ENCODE data around the gene PRSS38.

Gene PRSS38

DNA sequence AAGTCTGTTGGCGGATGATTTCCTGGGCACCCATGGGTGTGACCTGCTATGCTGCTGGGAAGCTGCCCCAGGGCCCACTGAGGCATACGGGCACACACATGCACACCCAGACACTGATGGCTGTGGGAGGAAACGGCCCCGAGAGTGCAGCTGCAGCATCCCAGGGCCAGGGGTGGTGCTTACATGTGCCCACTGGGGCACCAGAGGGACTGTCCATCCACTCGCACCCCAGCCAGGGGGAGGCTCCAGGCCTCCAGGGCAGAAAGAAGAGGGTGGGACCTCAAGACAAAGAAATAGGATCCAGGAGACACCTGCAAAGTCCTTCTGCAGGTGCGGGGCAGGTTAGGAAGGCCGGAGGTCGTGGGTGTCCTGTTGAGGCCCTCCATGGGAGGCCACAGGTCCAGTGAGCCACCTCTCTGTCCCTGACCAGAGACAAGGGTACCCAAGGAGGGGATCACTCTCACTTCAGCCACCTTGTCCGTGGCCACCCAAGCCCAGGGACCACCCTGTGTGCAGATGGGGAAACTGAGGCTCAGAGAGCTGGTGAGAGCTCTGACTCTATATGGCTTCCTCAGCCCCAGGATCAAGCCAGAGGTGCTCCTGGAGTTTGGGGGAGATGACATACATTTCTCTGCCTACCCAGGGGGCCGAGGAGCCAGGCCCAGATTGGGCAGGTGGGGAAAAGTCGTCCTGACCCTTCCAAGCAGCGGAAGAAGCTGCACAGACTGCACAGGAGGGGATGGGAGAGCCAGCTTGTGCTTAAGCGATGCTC is 75.2 kb downstream of the PRSS38 start:
- H3K36me3 ChIP-seq, result no peaks in the 10 kb centered on the region
- H3K9me3 ChIP-seq, result no peaks in the 10 kb centered on the region
- no peak overlapping the region for H3K4me3 ChIP-seq (ENCODE audit: low read depth in 1 of 2, low read length in 1 of 2)
- no peak overlapping the region for H3K27ac ChIP-seq
- TF ChIP-seq, protein P1, sequence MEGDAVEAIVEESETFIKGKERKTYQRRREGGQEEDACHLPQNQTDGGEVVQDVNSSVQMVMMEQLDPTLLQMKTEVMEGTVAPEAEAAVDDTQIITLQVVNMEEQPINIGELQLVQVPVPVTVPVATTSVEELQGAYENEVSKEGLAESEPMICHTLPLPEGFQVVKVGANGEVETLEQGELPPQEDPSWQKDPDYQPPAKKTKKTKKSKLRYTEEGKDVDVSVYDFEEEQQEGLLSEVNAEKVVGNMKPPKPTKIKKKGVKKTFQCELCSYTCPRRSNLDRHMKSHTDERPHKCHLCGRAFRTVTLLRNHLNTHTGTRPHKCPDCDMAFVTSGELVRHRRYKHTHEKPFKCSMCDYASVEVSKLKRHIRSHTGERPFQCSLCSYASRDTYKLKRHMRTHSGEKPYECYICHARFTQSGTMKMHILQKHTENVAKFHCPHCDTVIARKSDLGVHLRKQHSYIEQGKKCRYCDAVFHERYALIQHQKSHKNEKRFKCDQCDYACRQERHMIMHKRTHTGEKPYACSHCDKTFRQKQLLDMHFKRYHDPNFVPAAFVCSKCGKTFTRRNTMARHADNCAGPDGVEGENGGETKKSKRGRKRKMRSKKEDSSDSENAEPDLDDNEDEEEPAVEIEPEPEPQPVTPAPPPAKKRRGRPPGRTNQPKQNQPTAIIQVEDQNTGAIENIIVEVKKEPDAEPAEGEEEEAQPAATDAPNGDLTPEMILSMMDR (IDR thresholded peaks at IDR 0.05), result no peak
- no peaks in the 10 kb centered on the region for H3K4me1 ChIP-seq (ENCODE audit: control insufficient read depth in 1 of 2, insufficient read depth in 1 of 2, low read depth in 1 of 2, low read length in 1 of 2)
- H3K27me3 ChIP-seq, result peaks cover 30% of the 10 kb centered on the region

- Histone ChIP-seq H3K27ac (no peak overlapping the region), H3K36me3 (no peaks in the 10 kb centered on the region), H3K4me3 (ENCODE audit: low read depth in 1 of 2, low read length in 1 of 2) (no peak overlapping the region), H3K9me3 (no peaks in the 10 kb centered on the region), H3K27me3 (peaks cover 23% of the 10 kb centered on the region), H3K4me1 (ENCODE audit: control insufficient read depth in 1 of 2, insufficient read depth in 1 of 2, low read depth in 1 of 2, low read length in 1 of 2) (no peaks in the 10 kb centered on the region)
- TF ChIP-seq, protein P1 (IDR thresholded peaks at IDR 0.05), result no peak
Measured at GRCh38 chr1:227891223-227891954, 75.9 kb downstream of the PRSS38 start.

DNA sequence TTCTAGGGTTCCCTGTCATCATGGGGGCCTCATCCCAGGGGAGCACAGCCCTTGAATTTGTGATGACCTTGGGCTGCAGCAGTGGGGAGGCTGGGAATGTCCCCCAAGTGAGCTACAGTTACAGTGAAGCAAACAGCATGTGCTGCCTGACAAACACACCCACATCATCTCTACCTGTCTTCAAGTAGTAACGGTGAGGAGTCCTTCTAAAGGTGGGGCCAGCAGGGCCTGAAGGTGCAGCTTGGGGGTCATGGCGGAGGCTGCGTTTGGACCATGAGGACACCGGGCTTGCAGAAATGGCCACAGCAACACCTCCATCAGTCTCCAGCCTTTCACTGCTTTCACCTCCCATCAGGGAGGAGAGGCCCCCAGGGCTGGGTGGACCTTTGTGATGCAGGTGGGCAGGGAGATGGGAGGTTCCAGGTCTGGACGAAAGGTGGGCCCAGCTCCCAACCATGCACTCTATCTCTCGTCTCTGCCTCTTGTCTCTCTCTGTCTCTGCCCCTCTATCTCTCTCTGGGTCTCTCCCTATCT is 76.5 kb downstream of the PRSS38 start:
- no peaks in the 10 kb centered on the region for H3K4me1 ChIP-seq (ENCODE audit: control insufficient read depth in 1 of 2, insufficient read depth in 1 of 2, low read depth in 1 of 2, low read length in 1 of 2)
- H3K36me3 ChIP-seq, result no peaks in the 10 kb centered on the region
- H3K9me3 ChIP-seq, result no peaks in the 10 kb centered on the region
- no peak overlapping the region for H3K27ac ChIP-seq
- H3K4me3 ChIP-seq (ENCODE audit: low read depth in 1 of 2, low read length in 1 of 2), result no peak overlapping the region
- TF ChIP-seq, protein P1 (IDR thresholded peaks at IDR 0.05), result no peak
- H3K27me3 ChIP-seq, result peaks cover 16% of the 10 kb centered on the region

DNA sequence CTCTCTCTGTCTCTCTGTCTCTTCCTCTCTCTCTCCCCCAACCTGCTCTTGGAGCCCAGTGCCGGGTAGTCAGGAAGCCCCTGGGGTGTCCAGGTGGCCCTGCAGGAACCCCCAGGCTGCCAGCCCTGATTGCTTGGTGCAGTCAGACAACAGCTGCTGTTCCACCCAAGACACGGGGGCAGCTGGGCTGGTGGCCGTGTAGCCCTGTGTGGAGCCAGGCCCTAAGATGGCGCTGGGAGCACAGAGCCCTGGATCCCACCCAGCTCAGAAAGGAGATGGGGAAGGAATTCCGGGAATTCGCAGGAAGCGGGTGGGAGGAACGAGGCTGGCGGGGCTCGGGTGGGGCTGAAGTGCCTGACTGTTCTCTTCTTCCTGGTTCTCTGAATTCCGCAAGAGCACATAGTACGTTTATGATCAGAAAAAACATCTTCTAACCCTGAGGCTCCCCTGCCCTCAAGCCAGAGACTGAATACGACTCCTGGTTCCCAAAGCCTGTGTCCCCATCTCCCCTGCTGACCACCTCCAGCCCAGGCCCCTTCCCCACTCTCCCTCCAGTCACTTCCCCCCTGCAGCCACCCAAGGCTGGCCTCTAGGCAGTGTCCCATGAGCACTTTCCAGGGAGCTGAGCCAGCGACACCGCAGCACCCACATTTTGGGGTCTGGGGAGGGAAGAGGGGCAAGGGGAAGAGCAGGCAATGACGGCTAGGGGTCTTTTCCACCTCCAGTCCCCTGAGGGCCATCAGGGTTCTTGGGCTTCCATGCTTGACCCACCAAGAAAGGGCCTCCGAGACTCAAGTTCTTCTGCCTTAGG is 77.2 kb downstream of the PRSS38 start:
- TF ChIP-seq, protein P1 (IDR thresholded peaks at IDR 0.05), result no peak
- H3K27me3 ChIP-seq, result peaks cover 10% of the 10 kb centered on the region
- H3K4me3 ChIP-seq (ENCODE audit: low read depth in 1 of 2, low read length in 1 of 2), result no peak overlapping the region
- H3K27ac ChIP-seq, result no peak overlapping the region
- H3K4me1 ChIP-seq (ENCODE audit: control insufficient read depth in 1 of 2, insufficient read depth in 1 of 2, low read depth in 1 of 2, low read length in 1 of 2), result no peaks in the 10 kb centered on the region
- H3K36me3 ChIP-seq, result no peaks in the 10 kb centered on the region
- no peaks in the 10 kb centered on the region for H3K9me3 ChIP-seq

- Histone ChIP-seq H3K27me3 (peaks cover 2% of the 10 kb centered on the region), H3K36me3 (no peaks in the 10 kb centered on the region), H3K4me3 (ENCODE audit: low read depth in 1 of 2, low read length in 1 of 2) (no peak overlapping the region), H3K27ac (no peak overlapping the region), H3K4me1 (ENCODE audit: control insufficient read depth in 1 of 2, insufficient read depth in 1 of 2, low read depth in 1 of 2, low read length in 1 of 2) (no peaks in the 10 kb centered on the region), H3K9me3 (no peaks in the 10 kb centered on the region)
- TF ChIP-seq, protein P1 (IDR thresholded peaks at IDR 0.05), result no peak
Measured at GRCh38 chr1:227893300-227893948, 77.9 kb downstream of the PRSS38 start.
